ENCODE measurements around the gene CBFB.
A peak's percentile ranks its signal among the peaks of the same experiment; 100 is the strongest.
"Not testable (repeated sequence)": the region's sequence is repeated elsewhere in the genome, so short reads cannot be mapped to it uniquely, and the experiment has no call there.

The CBFB gene

GRCh38 chr16:67028696-67029253, at the start of gene CBFB:
Gene CBFB (plus strand): TSS chr16:67029149. CDS start chr16:67029408, 259 bp downstream.
- DNase-seq, result peak; percentile 95

DNA sequence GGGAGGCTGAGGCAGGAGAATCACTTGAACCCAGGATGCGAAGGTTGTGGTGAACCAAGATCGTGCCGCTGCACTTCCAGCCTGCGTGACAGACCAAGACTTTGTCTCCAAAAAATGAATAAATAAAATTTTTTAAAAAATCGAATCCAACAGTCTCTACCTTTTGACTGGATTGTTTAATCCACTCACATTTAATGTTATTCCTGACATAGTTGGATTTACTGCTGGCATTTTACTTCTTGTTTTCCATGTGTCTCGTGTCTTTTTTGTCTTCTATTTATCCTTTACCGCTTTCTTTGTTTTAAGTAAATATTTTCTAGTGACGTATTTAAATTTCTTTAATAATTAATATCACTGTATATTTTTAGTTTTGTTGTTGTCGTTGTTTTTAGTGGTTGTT, 45.9 kb upstream of the CBFB start:
- DNase-seq, result no peak

GRCh38 chr16:66984892-66985311, 44.0 kb upstream of the CBFB start:
- peak; percentile 60 for DNase-seq

- no peak for DNase-seq
Measured at GRCh38 chr16:66986559-66986958, 42.4 kb upstream of the CBFB start.

- no peak for DNase-seq
Measured at GRCh38 chr16:66988197-66988788, 40.7 kb upstream of the CBFB start, which contains the start of gene CES4A. Gene CES4A (plus strand): TSS chr16:66988589. CDS start chr16:66988773, 184 bp downstream.

DNA sequence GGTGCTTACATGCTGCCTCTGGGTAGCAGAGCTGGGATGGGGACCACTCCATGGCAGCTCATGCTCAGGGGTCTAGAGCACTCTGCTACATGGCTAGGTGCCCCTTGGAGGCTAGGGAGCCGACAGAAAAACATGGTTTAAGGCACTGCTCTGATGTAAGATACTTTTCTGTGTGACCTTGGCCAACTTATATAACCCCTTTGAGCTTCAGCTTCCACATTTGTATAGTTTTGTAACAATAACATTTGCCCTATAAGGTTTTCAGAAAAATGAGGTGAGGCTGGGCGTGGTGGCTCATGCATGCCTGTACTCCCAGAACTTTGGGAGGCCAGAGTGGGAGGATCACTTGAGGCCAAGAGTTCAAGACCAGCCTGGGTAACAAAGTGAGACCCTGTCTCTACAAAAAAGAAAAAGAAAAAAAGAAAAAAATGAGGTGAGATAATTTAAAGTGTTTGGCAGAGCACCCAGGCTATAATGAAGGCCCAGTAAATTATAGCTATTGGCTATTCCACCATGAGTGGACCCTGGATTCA, 37.3 kb upstream of the CBFB start:
- DNase-seq, result no peak

- not testable (repeated sequence) for DNase-seq
Measured at GRCh38 chr16:66993558-66993957, 35.4 kb upstream of the CBFB start.

- no peak for DNase-seq
Measured at GRCh38 chr16:66996324-66996982, 32.5 kb upstream of the CBFB start.

DNA sequence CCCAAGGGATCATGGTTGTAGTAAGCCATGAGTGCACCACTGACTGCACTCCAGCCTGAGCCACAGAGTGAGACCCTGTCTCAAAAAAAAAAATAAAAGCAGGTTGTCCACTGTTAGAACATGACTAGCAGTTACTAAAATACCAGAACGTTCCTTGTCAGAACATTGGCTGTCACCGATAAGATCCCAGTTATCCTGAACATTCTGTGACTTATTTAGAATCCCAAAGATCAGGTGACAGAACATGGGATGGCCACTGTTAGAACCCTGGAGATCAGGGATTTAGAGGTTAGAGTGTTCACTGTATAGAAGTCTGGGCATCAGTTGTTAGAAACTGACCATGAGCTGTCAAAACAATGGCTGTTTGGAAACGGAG, 32.0 kb upstream of the CBFB start:
- DNase-seq, result no peak

DNA sequence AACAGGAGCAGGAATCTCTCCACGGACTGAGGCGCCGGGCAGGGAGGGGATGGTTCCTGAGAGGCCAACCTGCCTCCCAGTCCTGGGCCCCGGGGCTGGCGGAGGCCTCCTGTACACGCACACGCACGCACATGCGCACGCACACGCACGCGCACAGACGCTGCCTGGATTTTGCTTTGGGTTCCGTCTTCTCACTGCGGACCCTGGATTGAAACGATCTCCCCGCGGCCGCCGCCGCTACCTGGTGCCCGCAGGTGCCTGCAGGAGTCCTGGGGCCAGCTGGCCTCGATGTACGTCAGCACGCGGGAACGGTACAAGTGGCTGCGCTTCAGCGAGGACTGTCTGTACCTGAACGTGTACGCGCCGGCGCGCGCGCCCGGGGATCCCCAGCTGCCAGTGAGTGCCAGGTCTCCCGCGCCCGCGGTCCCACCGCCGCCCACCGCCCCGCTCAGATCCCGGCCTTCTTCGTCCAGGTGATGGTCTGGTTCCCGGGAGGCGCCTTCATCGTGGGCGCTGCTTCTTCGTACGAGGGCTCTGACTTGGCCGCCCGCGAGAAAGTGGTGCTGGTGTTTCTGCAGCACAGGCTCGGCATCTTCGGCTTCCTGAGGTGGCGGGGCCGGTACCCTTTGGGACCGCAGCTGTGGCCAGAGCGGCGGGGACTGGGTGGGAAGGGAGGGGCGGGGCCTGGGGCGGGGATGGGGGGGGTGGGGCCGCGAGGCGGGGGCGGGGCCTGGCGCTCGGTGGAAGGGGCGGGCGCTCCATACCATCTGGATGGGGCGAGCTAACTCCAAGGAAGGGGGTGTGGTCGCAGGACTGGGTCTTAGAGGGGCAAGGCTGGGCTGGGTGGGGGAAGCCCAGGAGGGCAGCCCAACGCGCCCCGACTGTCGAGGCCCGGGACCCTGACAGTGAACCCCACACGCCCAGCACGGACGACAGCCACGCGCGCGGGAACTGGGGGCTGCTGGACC, 28.3 kb upstream of the CBFB start:
- DNase-seq, result peak; percentile 35

GRCh38 chr16:67001726-67002125, 27.2 kb upstream of the CBFB start:
- no peak for DNase-seq

DNA sequence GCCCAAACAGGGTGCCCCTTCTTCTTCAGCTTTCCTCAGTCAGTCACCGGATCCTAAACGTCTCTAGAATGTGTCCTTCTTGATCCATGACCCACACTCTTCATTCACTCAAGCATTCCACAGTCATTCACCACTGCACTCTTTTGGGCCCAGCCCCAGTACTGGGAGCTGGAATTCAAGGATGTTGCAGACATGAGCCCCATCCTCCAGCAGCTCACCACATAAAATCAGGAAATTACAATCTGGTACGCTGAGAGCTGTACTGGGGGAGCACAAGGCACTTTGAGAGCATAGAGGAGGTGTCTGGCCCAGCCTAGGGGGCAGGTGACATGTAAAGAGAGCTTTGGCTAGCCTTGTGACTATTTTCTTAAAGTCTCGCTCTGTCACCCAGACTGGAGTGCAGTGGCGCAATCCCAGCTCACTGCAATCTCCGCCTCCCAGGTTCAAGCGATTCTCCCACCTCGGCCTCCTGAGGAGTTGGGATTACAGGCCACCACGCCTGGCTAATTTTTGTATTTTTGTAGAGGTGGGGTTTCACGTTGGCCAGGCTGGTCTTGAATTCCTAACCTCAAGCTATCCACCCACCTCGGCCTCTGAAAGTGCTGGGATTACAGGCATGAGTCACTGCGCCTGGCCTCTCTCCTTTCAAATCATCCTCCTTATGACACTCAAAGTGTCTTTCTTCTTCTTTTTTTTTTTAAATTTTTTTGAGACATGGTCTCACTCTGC, 21.9 kb upstream of the CBFB start:
- no peak for DNase-seq

DNA sequence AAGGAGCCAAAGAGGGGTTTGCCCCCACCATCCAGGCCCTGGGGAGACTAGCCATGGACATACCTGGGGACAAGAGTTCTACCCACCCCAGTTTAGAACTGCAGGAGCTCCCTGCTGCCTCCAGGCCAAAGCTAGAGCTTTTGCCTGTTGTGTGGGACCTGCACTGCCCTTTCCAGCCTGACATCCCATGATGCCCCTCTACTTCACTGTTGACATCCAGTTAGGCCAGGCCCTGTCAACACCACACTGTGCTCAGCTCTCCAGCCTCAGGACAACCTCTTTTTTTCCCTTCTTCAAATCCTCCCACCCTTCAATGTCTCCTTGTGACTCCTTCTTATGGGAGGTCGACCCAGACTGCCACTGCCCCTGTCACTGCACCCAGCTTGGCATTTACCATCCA, 19.8 kb upstream of the CBFB start:
- DNase-seq, result no peak

DNA sequence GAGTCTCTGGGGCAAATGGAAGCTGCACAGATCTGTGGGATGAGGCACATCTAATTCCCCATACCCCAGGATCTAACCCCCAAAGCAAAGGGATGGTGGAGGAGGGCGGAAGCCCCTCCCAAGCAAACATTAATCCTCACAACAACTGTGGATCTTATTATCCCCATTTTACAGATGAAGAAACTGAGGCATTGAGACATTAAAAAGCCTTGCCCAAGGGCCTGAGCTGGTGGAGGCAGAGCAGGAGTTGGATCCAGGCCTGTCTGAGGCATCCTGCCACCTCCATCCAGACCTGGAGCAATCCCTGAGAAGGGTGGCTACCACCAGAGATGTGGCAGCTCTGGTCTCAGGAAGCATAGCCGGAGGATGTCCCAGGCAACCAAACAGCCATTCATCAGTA, 17.7 kb upstream of the CBFB start:
- no peak for DNase-seq

GRCh38 chr16:67013233-67013822, 15.6 kb upstream of the CBFB start:
- DNase-seq, result no peak

- peak; percentile 55 for DNase-seq
Measured at GRCh38 chr16:67013823-67014633, 14.9 kb upstream of the CBFB start.

GRCh38 chr16:67014634-67015312, 14.2 kb upstream of the CBFB start:
- no peak for DNase-seq

GRCh38 chr16:67015313-67015731, 13.6 kb upstream of the CBFB start:
- no peak for DNase-seq

GRCh38 chr16:67016143-67016542, 12.8 kb upstream of the CBFB start:
- DNase-seq, result no peak

GRCh38 chr16:67016681-67017420, 12.1 kb upstream of the CBFB start:
- no peak for DNase-seq
